GM12892 (cell line): Measurements from ENCODE around the gene RMDN3.

ENCODE experiments used
- POLR2A ChIP-seq: IDR thresholded peaks from 2 replicates; pipeline ENCODE4 v1.6.1; 2011; ENCODE audit warnings: low read depth, low read length, control low read depth
- POLR2AphosphoS5 ChIP-seq: IDR thresholded peaks from 2 replicates; pipeline ENCODE4 v1.6.1; 2011; ENCODE audit warnings: low read depth, low read length, control low read depth

- TF ChIP-seq POLR2A (no peak), POLR2AphosphoS5 (no peak)
Observed at GRCh38 chr15:40796512-40796911, 41.5 kb upstream of the RMDN3 start.
